Measurements from ENCODE around the gene BRME1.

GRCh38 chr19:13877303-13877702, 28.6 kb downstream of the BRME1 start:
- TF ChIP-seq CTCF (IDR thresholded peaks at IDR 0.05; ENCODE audit: insufficient read depth, low read length, poor library complexity, severe bottlenecking) (no peak), EZH2phosphoT487 (conservative IDR thresholded peaks at IDR 0.05; ENCODE audit: low read length) (no peak)
